C4-2B (cell line): ENCODE data around the gene NUDT1.

Source experiments
- CTCF ChIP-seq: fragments of 450-650 bp; conservative IDR thresholded peaks from 2 replicates; pipeline ENCODE4 v1.5.1; 2017; ENCODE audit warnings: mild to moderate bottlenecking
- ZFX ChIP-seq: fragments of 450-650 bp; IDR thresholded peaks from 2 replicates; pipeline ENCODE4 v1.6.1; 2017

- TF ChIP-seq CTCF (no peak), ZFX (no peak)
These were observed 38.2 kb upstream of the NUDT1 start for GRCh38 chr7:2203766-2204300.
